Mesothelial cell of epicardium (in vitro differentiated cells): ENCODE data around the gene FBLIM1. TPM values are rescaled to one million over a fixed set of nuclear protein-coding genes. Genes with fewer than 3 reads are reported as not detected.

Source experiments
- DNase-seq, 2 experiments: peaks; one replicate each; pipeline ENCODE4 v3.0.0; 2021; ENCODE audit warnings: low spot score in 2 of 2; ENCODE audit not compliant: unreplicated experiment in 2 of 2
- H3K27ac Mint-ChIP-seq: 2 replicates; pipeline ENCODE4 v1.8.0; 2021; ENCODE audit warnings: mixed read lengths
- H3K27me3 Mint-ChIP-seq: 2 replicates; pipeline ENCODE4 v1.8.0; 2021; ENCODE audit warnings: low read depth, mixed read lengths
- H3K36me3 Mint-ChIP-seq: 2 replicates; pipeline ENCODE4 v1.8.0; 2021; ENCODE audit warnings: mixed read lengths
- H3K4me1 Mint-ChIP-seq: 2 replicates; pipeline ENCODE4 v1.8.0; 2021; ENCODE audit warnings: mixed read lengths
- H3K4me3 Mint-ChIP-seq: 2 replicates; pipeline ENCODE4 v1.8.0; 2021; ENCODE audit warnings: mild to moderate bottlenecking, moderate library complexity, mixed read lengths
- H3K9me3 Mint-ChIP-seq: 2 replicates; pipeline ENCODE4 v1.8.0; 2021; ENCODE audit warnings: mixed read lengths
- total RNA-seq: library from RNA; stranded (reverse); gene quantifications from 3 replicates; pipeline ENCODE4 v1.2.1, GENCODE V29; 2021
- TF ChIP-seq, protein P1 (sequence below): fragments of 200-600 bp; sonication (generic); IDR thresholded peaks from one replicate; pipeline ENCODE4 v1.5.0; 2021; ENCODE audit warnings: antibody characterized with exemption; ENCODE audit not compliant: unreplicated experiment

The FBLIM1 gene, protein sequence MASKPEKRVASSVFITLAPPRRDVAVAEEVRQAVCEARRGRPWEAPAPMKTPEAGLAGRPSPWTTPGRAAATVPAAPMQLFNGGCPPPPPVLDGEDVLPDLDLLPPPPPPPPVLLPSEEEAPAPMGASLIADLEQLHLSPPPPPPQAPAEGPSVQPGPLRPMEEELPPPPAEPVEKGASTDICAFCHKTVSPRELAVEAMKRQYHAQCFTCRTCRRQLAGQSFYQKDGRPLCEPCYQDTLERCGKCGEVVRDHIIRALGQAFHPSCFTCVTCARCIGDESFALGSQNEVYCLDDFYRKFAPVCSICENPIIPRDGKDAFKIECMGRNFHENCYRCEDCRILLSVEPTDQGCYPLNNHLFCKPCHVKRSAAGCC
- 101 to 103 TPM (median 101 TPM) in 3 replicates for total RNA-seq

DNA sequence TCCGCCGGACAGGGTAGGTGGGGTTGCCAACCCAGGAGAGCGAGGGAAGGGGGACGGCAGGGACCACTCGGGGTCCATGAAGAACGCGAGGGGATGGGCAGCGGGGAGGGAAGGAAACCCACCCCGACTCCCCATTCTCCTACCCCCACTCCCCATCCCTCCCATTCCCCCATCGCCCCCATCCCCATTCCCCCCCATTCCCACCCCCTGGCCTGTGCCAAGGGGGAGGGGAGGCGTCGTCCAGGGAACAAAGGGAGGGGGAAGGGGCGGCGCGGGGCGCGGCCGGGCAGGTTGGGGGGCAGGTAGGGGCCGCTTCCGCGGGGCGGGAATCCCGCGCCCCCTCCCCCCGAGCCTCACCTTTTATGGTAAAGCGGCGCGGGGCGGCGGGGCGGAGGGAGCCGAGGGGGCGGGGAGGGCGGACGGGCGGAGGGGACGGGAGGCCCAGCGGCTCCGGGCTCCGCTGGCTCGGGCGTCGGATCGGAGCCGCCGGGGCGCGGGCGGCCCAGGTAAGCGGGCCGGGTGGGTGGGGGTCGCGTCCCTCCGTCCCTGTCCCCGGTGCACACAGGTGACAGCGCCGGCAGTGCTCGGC is at the start of gene FBLIM1:
TSS of gene FBLIM1 (plus strand) at position 453 of the 589 bp plus-strand sequence. CDS start 6,189 bp downstream, outside the sequence.
- peaks cover 2% of the 10 kb centered on the region for H3K36me3 Mint-ChIP-seq
- TF ChIP-seq, protein P1, sequence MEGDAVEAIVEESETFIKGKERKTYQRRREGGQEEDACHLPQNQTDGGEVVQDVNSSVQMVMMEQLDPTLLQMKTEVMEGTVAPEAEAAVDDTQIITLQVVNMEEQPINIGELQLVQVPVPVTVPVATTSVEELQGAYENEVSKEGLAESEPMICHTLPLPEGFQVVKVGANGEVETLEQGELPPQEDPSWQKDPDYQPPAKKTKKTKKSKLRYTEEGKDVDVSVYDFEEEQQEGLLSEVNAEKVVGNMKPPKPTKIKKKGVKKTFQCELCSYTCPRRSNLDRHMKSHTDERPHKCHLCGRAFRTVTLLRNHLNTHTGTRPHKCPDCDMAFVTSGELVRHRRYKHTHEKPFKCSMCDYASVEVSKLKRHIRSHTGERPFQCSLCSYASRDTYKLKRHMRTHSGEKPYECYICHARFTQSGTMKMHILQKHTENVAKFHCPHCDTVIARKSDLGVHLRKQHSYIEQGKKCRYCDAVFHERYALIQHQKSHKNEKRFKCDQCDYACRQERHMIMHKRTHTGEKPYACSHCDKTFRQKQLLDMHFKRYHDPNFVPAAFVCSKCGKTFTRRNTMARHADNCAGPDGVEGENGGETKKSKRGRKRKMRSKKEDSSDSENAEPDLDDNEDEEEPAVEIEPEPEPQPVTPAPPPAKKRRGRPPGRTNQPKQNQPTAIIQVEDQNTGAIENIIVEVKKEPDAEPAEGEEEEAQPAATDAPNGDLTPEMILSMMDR = no peak
- H3K9me3 Mint-ChIP-seq = no peaks in the 10 kb centered on the region
- H3K4me3 Mint-ChIP-seq = peak within 1 kb of the TSS; percentile 87
- DNase-seq = peak in 1 of 2 experiments; percentile 62
- no peaks in the 10 kb centered on the region for H3K27me3 Mint-ChIP-seq
- peak within 1 kb of the TSS; percentile 94 for H3K27ac Mint-ChIP-seq
- H3K4me1 Mint-ChIP-seq = peaks cover 32% of the 10 kb centered on the region

DNA sequence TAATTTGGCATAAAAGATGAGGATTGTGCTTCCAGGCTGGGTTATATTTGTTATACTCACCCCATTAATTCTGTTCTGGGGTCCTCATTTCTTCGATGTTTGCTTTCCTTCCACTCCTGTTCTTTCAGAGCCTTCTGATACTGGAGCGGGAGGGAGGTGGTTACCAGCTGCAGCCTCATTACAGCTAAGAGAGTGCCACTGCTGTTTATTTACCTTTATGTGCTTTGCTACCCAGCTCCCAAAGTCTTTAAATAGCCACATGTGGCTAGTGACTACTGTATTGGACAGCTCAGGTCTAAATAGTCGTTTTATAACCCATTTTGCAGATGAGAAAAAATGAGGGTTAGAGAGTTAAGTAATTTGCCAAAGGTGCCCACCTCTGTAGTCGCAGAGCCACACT is 49.4 kb upstream of the FBLIM1 start:
- Mint-ChIP-seq H3K4me1 (peaks cover 1% of the 10 kb centered on the region), H3K27ac (no peak overlapping the region), H3K27me3 (no peaks in the 10 kb centered on the region), H3K36me3 (peaks cover 8% of the 10 kb centered on the region), H3K9me3 (no peaks in the 10 kb centered on the region), H3K4me3 (no peak overlapping the region)
- TF ChIP-seq, protein P1 = no peak
- DNase-seq = no peak

DNA sequence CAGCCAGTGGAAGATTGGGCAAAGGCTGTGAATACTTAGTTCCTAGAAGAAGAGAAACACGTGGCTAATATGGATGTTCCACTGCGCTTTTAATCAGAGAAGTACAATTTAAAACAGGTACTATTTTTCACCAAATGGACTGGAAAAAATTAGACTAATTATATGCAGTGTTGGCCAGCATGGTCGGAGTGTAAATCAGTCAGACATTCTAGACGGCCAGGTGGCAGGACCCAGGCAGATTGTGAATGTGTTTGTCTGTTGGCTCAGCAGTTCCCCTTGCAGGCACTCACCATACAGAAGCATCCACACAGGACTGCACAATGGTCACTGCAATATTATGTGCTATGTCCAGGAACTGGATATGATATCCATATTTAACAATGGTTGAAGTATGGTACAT is 46.4 kb upstream of the FBLIM1 start:
- H3K36me3 Mint-ChIP-seq = peaks cover 10% of the 10 kb centered on the region
- no peak overlapping the region for H3K4me3 Mint-ChIP-seq
- H3K9me3 Mint-ChIP-seq = no peaks in the 10 kb centered on the region
- H3K4me1 Mint-ChIP-seq = peaks cover 5% of the 10 kb centered on the region
- TF ChIP-seq, protein P1 = no peak
- no peak for DNase-seq
- H3K27me3 Mint-ChIP-seq = no peaks in the 10 kb centered on the region
- no peak overlapping the region for H3K27ac Mint-ChIP-seq

DNA sequence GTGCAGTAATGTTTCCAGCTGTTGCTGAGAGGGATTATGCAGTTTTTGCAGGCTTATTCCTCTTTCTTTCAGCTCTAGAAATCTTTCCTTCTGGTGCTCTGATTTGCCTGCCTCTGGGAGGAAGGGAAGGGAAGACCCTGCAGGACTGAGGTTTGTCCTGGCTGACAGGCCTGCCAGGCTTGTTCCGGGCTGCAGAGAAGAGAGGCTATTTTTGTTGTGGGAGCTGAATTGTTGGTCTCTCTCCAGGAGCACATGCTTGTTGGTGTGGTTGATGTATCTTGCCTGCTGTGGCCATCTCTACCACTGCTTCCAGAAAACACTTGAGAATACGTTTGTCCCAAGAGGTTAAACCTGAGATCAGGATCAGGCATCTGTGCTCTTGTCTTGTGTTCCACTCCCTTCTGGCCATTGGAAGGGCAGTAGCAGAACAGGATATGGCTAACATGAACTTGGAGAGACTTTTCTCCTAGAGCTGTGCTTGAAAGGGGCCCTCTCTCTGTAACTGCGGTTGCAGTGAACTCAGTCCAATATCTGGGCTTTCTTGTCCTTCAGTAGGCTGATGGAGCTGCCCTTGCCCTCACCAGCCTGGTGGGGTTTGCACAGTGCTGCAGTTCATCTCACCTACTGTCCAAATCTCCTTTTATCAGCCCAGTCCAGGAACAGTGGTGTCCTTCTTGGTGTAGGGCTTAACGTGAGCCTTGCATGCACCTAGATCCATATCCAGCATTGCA is 44.0 kb upstream of the FBLIM1 start:
- H3K4me3 Mint-ChIP-seq = no peak overlapping the region
- no peaks in the 10 kb centered on the region for H3K27me3 Mint-ChIP-seq
- DNase-seq = no peak
- TF ChIP-seq, protein P1 = no peak
- no peaks in the 10 kb centered on the region for H3K9me3 Mint-ChIP-seq
- peak overlapping the region; percentile 87 for H3K27ac Mint-ChIP-seq
- H3K4me1 Mint-ChIP-seq = peaks cover 5% of the 10 kb centered on the region
- H3K36me3 Mint-ChIP-seq = peaks cover 18% of the 10 kb centered on the region

DNA sequence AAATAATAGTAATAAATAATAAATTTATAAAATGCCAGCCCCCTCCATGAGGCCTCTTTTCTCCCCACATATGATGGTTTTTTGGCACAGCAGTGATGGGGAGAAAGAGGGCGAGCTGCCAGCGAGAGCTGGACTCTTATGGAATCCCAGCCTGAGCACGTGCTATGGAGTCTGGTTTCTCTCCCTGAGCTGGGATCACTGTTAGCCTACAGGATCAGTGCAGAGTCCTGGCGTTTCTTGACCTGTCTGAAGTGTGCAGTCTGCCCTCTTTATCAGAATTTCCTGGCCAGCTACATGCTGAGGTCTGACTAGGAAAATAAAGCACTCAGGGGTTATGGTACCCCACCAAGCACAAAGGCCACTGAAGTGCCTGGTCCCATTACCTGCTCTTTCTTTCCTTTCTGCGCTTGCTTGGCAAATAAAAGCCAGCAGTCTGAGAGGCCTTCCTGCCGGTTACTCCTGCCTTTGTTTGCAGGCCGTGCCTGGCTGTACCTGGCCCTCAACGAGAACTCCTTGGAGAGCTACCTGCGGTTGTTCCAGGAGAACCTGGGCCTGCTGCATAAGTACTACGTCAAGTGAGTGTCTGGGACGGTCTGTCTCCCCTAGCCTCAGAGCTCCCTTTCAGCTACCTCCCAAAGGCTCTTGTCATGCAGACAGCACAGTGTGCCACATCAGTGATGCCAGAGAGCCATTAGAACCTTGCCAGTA is 41.0 kb upstream of the FBLIM1 start:
- Mint-ChIP-seq H3K36me3 (peaks cover 21% of the 10 kb centered on the region), H3K27ac (no peak overlapping the region), H3K9me3 (no peaks in the 10 kb centered on the region), H3K4me3 (no peak overlapping the region), H3K27me3 (no peaks in the 10 kb centered on the region), H3K4me1 (peaks cover 5% of the 10 kb centered on the region)
- no peak for DNase-seq
- TF ChIP-seq, protein P1 = no peak
